ENCODE measurements around the gene MOBP.
"Not testable (repeated sequence)": the region's sequence is repeated elsewhere in the genome, so short reads cannot be mapped to it uniquely, and the experiment has no call there.

The MOBP gene

GRCh38 chr3:39467394-39468107 lies at the start of gene MOBP:
MOBP (plus strand) TSS chr3:39467680; CDS start chr3:39502070, 34,390 bp downstream.
- DNase-seq = no peak

GRCh38 chr3:39418556-39419225 lies 48.8 kb upstream of the MOBP start:
- DNase-seq = not testable (repeated sequence)

- DNase-seq = no peak
Observed at GRCh38 chr3:39419742-39420315, 47.7 kb upstream of the MOBP start.

- DNase-seq = no peak
Observed at GRCh38 chr3:39420543-39420942, 46.9 kb upstream of the MOBP start.

GRCh38 chr3:39423436-39423970 lies 44.0 kb upstream of the MOBP start:
- DNase-seq = no peak

GRCh38 chr3:39426312-39426711 lies 41.2 kb upstream of the MOBP start:
- DNase-seq = no peak

GRCh38 chr3:39427506-39427905 lies 40.0 kb upstream of the MOBP start:
- DNase-seq = no peak

- DNase-seq = no peak
Observed at GRCh38 chr3:39428745-39429201, 38.7 kb upstream of the MOBP start.

GRCh38 chr3:39429466-39429865 lies 38.0 kb upstream of the MOBP start:
- DNase-seq = no peak

GRCh38 chr3:39432342-39432741 lies 35.1 kb upstream of the MOBP start:
- DNase-seq = no peak

- peak; percentile 38 for DNase-seq
Observed at GRCh38 chr3:39433642-39434041, 33.8 kb upstream of the MOBP start.

- DNase-seq = peak; percentile 22
Observed at GRCh38 chr3:39434574-39434973, 32.9 kb upstream of the MOBP start.

GRCh38 chr3:39435006-39435748 lies 32.3 kb upstream of the MOBP start:
- no peak for DNase-seq

GRCh38 chr3:39438880-39439279 lies 28.6 kb upstream of the MOBP start:
- no peak for DNase-seq

- DNase-seq = no peak
Observed at GRCh38 chr3:39440316-39440715, 27.2 kb upstream of the MOBP start.

GRCh38 chr3:39443530-39443929 lies 23.9 kb upstream of the MOBP start:
- no peak for DNase-seq

GRCh38 chr3:39445927-39446326 lies 21.6 kb upstream of the MOBP start:
- no peak for DNase-seq

- DNase-seq = no peak
Observed at GRCh38 chr3:39446444-39446843, 21.0 kb upstream of the MOBP start.

GRCh38 chr3:39447637-39448483 lies 19.6 kb upstream of the MOBP start:
- peak; percentile 75 for DNase-seq

- no peak for DNase-seq
Observed at GRCh38 chr3:39448506-39449233, 18.8 kb upstream of the MOBP start.

- DNase-seq = no peak
Observed at GRCh38 chr3:39449796-39450195, 17.7 kb upstream of the MOBP start.

Data from fibroblast of skin of right quadriceps (primary cell).